Vagina (tissue), 2 donors: ENCODE measurements around the gene ADAMTS6. TPM values are rescaled to one million over a fixed set of nuclear protein-coding genes. Genes with fewer than 3 reads are reported as not detected.

Experiments
- DNase-seq, 2 donors: peaks; one replicate each; pipeline ENCODE4 v3.0.0-alpha.2; 2017; ENCODE audit errors: extremely low spot score in 2 of 2
- H3K27ac ChIP-seq: fragments of 200-600 bp; sonication (generic); one replicate; pipeline ENCODE4 v1.5.1; 2019
- H3K27me3 ChIP-seq: fragments of 200-600 bp; sonication (generic); one replicate; pipeline ENCODE4 v1.5.1; 2019
- H3K36me3 ChIP-seq, 2 donors: fragments of 200-600 bp; sonication (generic); one replicate each; pipeline ENCODE4 v1.5.1; 2017 to 2019
- H3K4me1 ChIP-seq: fragments of 200-600 bp; sonication (generic); one replicate; pipeline ENCODE4 v1.5.1; 2019
- H3K4me3 ChIP-seq, 2 donors: fragments of 200-600 bp; sonication (generic); 1 replicate in 1 of 2; 2 replicates in 1 of 2; pipeline ENCODE4 v1.5.1; 2016 to 2019
- H3K9me3 ChIP-seq: fragments of 200-600 bp; sonication (generic); one replicate; pipeline ENCODE4 v1.5.1; 2019
- POLR2A ChIP-seq, 2 donors: fragments of 450-650 bp; IDR thresholded peaks; one replicate each; pipeline ENCODE4 v1.6.1; 2017; ENCODE audit warnings: antibody characterized with exemption in 2 of 2, mild to moderate bottlenecking in 2 of 2, moderate library complexity in 2 of 2
- POLR2AphosphoS5 ChIP-seq, 2 donors: sonication (generic); formaldehyde crosslinking; IDR thresholded peaks; one replicate each; pipeline ENCODE4 v1.9.0; 2017; ENCODE audit warnings: antibody characterized with exemption in 2 of 2, mild to moderate bottlenecking in 2 of 2, low read depth in 1 of 2; ENCODE audit not compliant: insufficient read depth in 1 of 2
- intact Hi-C: fragments of 100-400 bp; cut with DNase I; formaldehyde crosslinking; loops from one replicate; pipeline ENCODE4 v1.15.1; 2023
- total RNA-seq: library from RNA; depleted of rRNA; stranded (reverse); fragments of >200 nt; gene quantifications from one replicate; pipeline ENCODE4 v1.2.3, GENCODE V29; 2016
- TF ChIP-seq, protein P1 (sequence below), 3 experiments: fragments of 450-650 bp in 2 of 3; fragments of 200-600 bp in 1 of 3; sonication (generic) in 1 of 3; IDR thresholded peaks; one replicate each; pipeline ENCODE4 v1.5.1; 2017 to 2019; ENCODE audit warnings: antibody characterized with exemption in 3 of 3, mild to moderate bottlenecking in 2 of 3, moderate library complexity in 2 of 3

The ADAMTS6 gene
- total RNA-seq, 1 donor from 2014 or later: 1.5 TPM

DNA sequence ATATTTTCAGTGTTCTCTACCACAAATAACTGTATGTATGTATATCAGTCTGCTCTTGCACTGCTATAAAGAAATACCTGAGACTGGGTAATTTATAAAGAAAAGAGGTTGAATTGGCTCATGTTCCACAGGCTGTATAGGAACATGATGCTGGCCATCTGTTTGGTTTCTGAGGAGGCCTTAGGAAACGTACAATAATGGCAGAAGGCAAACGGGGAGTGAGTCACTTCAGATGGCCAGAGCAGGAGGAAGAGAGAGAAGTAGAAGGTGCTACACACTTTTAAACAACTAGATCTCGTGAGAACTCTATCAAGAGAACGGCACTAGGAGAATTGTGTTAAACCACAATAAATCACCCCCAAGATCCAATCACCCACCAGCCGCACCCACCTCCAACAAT is 121.7 kb downstream of the ADAMTS6 start:
- Histone ChIP-seq H3K9me3 (no peaks in the 10 kb centered on the region), H3K4me3 (no peak overlapping the region), H3K36me3 (no peaks in the 10 kb centered on the region), H3K4me1 (no peaks in the 10 kb centered on the region), H3K27ac (no peak overlapping the region), H3K27me3 (no peaks in the 10 kb centered on the region)
- intact Hi-C loops: no loop called here
- TF ChIP-seq POLR2AphosphoS5 (IDR thresholded peaks at IDR 0.05; ENCODE audit: insufficient read depth in 1 of 2, low read depth in 1 of 2) (no peak), POLR2A (IDR thresholded peaks at IDR 0.05) (no peak)
- TF ChIP-seq, protein P1, sequence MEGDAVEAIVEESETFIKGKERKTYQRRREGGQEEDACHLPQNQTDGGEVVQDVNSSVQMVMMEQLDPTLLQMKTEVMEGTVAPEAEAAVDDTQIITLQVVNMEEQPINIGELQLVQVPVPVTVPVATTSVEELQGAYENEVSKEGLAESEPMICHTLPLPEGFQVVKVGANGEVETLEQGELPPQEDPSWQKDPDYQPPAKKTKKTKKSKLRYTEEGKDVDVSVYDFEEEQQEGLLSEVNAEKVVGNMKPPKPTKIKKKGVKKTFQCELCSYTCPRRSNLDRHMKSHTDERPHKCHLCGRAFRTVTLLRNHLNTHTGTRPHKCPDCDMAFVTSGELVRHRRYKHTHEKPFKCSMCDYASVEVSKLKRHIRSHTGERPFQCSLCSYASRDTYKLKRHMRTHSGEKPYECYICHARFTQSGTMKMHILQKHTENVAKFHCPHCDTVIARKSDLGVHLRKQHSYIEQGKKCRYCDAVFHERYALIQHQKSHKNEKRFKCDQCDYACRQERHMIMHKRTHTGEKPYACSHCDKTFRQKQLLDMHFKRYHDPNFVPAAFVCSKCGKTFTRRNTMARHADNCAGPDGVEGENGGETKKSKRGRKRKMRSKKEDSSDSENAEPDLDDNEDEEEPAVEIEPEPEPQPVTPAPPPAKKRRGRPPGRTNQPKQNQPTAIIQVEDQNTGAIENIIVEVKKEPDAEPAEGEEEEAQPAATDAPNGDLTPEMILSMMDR (IDR thresholded peaks at IDR 0.05): no peak
- DNase-seq: no peak

DNA sequence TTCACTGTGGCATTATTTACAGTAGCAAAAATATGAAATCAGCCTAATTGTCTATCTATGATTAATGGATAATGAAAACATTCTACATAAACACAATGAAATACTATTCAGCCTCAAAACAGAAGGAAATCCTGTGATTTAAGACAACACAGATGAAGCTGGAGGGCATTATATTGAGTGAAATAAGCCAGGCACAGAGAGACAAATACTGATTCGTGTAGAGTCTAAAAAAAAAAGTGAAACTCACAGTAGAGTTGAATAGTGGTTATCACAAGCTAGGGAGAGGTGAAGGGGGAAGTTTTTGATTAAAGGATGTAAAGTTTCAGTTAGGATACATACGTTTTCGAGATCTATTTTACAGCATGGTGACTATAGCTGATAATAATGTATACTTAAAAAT is 122.2 kb downstream of the ADAMTS6 start:
- intact Hi-C loops: no loop called here
- no peak overlapping the region for H3K4me3 ChIP-seq
- no peaks in the 10 kb centered on the region for H3K9me3 ChIP-seq
- no peak for DNase-seq
- TF ChIP-seq POLR2A (IDR thresholded peaks at IDR 0.05): no peak
- no peak overlapping the region for H3K27ac ChIP-seq
- H3K4me1 ChIP-seq: no peaks in the 10 kb centered on the region
- no peaks in the 10 kb centered on the region for H3K27me3 ChIP-seq
- no peaks in the 10 kb centered on the region for H3K36me3 ChIP-seq

DNA sequence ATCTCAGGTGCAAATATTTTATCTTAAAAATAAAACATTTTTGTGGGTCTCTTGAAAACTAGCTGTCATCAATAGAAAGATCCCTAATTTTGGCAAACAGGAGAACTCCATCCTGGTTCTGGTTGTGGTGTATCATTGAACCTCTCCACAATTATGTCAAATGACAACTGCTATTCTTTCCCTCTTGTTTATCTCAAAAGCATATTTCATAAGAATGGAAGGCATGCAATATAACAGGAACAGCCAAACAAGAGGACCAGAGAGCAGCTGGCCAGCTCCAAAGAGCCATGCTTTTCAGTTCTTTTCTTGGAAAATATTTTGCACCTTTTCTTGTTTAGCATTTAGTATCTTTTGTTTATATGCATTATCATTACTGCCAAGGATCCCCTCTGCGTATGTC is 125.4 kb downstream of the ADAMTS6 start:
- no peak for DNase-seq
- Histone ChIP-seq H3K4me1 (no peaks in the 10 kb centered on the region), H3K27me3 (no peaks in the 10 kb centered on the region), H3K36me3 (no peaks in the 10 kb centered on the region), H3K27ac (no peak overlapping the region), H3K4me3 (no peak overlapping the region), H3K9me3 (no peaks in the 10 kb centered on the region)
- TF ChIP-seq POLR2AphosphoS5 (IDR thresholded peaks at IDR 0.05; ENCODE audit: insufficient read depth in 1 of 2, low read depth in 1 of 2) (no peak), POLR2A (IDR thresholded peaks at IDR 0.05) (no peak)
- TF ChIP-seq, protein P1 (IDR thresholded peaks at IDR 0.05): no peak
- intact Hi-C loops: no loop called here

DNA sequence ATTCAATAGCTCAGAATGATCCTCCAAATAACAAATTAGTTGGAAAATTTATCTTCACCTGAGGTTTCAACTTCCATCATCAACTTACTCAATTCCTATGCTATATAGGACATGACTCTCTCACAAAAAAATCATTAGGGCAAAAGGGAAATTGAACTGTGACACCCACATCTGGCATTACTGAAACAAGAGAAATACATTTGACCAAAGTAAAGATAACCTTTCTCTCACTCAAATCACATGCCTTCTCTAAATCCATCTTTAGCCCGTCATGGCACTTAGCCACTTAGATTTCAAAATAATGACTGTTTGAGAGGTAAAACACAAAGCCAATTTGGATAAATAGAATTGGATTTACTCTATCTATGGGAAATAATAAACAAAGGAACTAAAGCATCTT is 126.4 kb downstream of the ADAMTS6 start:
- Histone ChIP-seq H3K9me3 (no peaks in the 10 kb centered on the region), H3K27me3 (no peaks in the 10 kb centered on the region), H3K27ac (no peak overlapping the region), H3K36me3 (no peaks in the 10 kb centered on the region), H3K4me3 (no peak overlapping the region), H3K4me1 (no peaks in the 10 kb centered on the region)
- intact Hi-C loops: no loop called here
- TF ChIP-seq POLR2AphosphoS5 (IDR thresholded peaks at IDR 0.05; ENCODE audit: insufficient read depth in 1 of 2, low read depth in 1 of 2): no peak
- no peak for TF ChIP-seq POLR2A (IDR thresholded peaks at IDR 0.05)
- TF ChIP-seq, protein P1 (IDR thresholded peaks at IDR 0.05): no peak
- DNase-seq: no peak

DNA sequence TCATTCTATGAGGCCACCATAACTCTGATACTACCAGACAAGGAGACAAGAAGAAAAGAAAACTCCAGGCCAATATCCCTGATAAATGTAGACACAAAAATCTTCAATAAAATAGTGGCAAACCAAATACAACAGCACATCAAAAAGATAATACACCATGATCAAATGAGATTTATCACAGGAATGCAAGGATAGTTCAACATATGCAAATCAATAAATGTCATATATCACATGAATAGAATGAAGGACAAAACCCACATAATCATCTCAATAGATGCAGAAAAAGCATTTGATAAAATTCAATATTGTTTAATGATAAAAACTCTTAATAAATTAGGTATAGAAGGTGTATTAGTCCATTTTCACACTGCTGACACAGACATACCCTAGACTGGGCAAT is 139.9 kb downstream of the ADAMTS6 start:
- H3K4me3 ChIP-seq: no peak overlapping the region
- intact Hi-C loops: no loop called here
- H3K9me3 ChIP-seq: peaks cover 5% of the 10 kb centered on the region

More for the DNA sequence above, 139.9 kb downstream of the ADAMTS6 start:
- H3K27ac ChIP-seq: no peak overlapping the region
- no peaks in the 10 kb centered on the region for H3K4me1 ChIP-seq
- no peaks in the 10 kb centered on the region for H3K27me3 ChIP-seq
- no peaks in the 10 kb centered on the region for H3K36me3 ChIP-seq
- no peak for TF ChIP-seq POLR2A (IDR thresholded peaks at IDR 0.05)
- TF ChIP-seq POLR2AphosphoS5 (IDR thresholded peaks at IDR 0.05; ENCODE audit: insufficient read depth in 1 of 2, low read depth in 1 of 2): no peak
- TF ChIP-seq, protein P1 (IDR thresholded peaks at IDR 0.05): no peak
- DNase-seq: no peak
